Stimulated activated CD8-positive, alpha-beta memory T cell treated with anti-CD3 and anti-CD28 coated beads, Interleukin-7, amount 100 ng/mL, for 1 hour (primary cell): ENCODE results near the gene ZNF709.
"Not testable (repeated sequence)": the region's sequence is repeated elsewhere in the genome, so short reads cannot be mapped to it uniquely, and the experiment has no call there.

Experiments used
- DNase-seq, 2 donors: peaks; one replicate each; pipeline ENCODE4 v3.0.0-alpha.2; 2020; ENCODE audit warnings: low read depth in 2 of 2

ZNF709 gene

GRCh38 chr19:12484371-12485051 is at the start of gene ZNF709:
Gene ZNF709, minus strand, starts transcription at chr19:12484816. Its CDS starts 159 bp downstream, at chr19:12484657.
- peak; percentile 75 to 79 for DNase-seq

GRCh38 chr19:12527034-12527836 is 42.6 kb upstream of the ZNF709 start:
- DNase-seq = no peak

GRCh38 chr19:12526542-12526941 is 41.9 kb upstream of the ZNF709 start:
- DNase-seq = no peak

- no peak for DNase-seq
These were observed 37.4 kb upstream of the ZNF709 start for GRCh38 chr19:12521996-12522395.

- no peak for DNase-seq
These were observed 29.0 kb upstream of the ZNF709 start for GRCh38 chr19:12513531-12514061.

GRCh38 chr19:12497032-12497431 is 12.4 kb upstream of the ZNF709 start:
- no peak for DNase-seq

- DNase-seq = no peak
These were observed 11.9 kb upstream of the ZNF709 start for GRCh38 chr19:12496480-12496879.

- peak; percentile 78 to 80 for DNase-seq
These were observed 10.6 kb upstream of the ZNF709 start for GRCh38 chr19:12495002-12495802.

- DNase-seq = no peak
These were observed 9.7 kb upstream of the ZNF709 start for GRCh38 chr19:12494260-12494860.

- DNase-seq = not testable (repeated sequence)
These were observed 1.7 kb upstream of the ZNF709 start for GRCh38 chr19:12486265-12486783.

GRCh38 chr19:12485571-12485970 is 955 bp upstream of the ZNF709 start:
- no peak for DNase-seq

- DNase-seq = no peak
These were observed 418 bp upstream of the ZNF709 start for GRCh38 chr19:12485052-12485416.

- DNase-seq = no peak
These were observed 625 bp downstream of the ZNF709 start for GRCh38 chr19:12484011-12484370.

GRCh38 chr19:12482509-12482886 is 2.1 kb downstream of the ZNF709 start:
- DNase-seq = no peak

- DNase-seq = no peak
These were observed 2.7 kb downstream of the ZNF709 start for GRCh38 chr19:12481781-12482508.

GRCh38 chr19:12478234-12478941 is 6.2 kb downstream of the ZNF709 start:
- DNase-seq = no peak

GRCh38 chr19:12467651-12468050 is 17.0 kb downstream of the ZNF709 start:
- not testable (repeated sequence) for DNase-seq

- no peak for DNase-seq
These were observed 19.4 kb downstream of the ZNF709 start for GRCh38 chr19:12465211-12465610.

- DNase-seq = no peak
These were observed 19.8 kb downstream of the ZNF709 start for GRCh38 chr19:12464769-12465168.

GRCh38 chr19:12464139-12464538 is 20.5 kb downstream of the ZNF709 start:
- DNase-seq = not testable (repeated sequence)
